Activated T-cell treated with anti-CD3 and anti-CD28 coated beads for 24 hours (primary cell): ENCODE data around the gene GDA.

Source experiments
- DNase-seq: peaks from one replicate; pipeline ENCODE4 v3.0.0-alpha.2; 2020; ENCODE audit warnings: low read depth

Gene GDA

GRCh38 chr9:72150661-72151060 lies 1.4 kb downstream of the GDA start:
- DNase-seq = no peak

- DNase-seq = no peak
Observed at GRCh38 chr9:72151104-72151503, 1.9 kb downstream of the GDA start.

GRCh38 chr9:72154468-72155285 lies 5.4 kb downstream of the GDA start:
- no peak for DNase-seq

GRCh38 chr9:72155301-72155700 lies 6.1 kb downstream of the GDA start:
- DNase-seq = no peak

- DNase-seq = no peak
Observed at GRCh38 chr9:72156586-72156985, 7.3 kb downstream of the GDA start.

GRCh38 chr9:72158680-72159079 lies 9.4 kb downstream of the GDA start:
- no peak for DNase-seq

GRCh38 chr9:72160446-72161123 lies 11.3 kb downstream of the GDA start:
- no peak for DNase-seq

- DNase-seq = no peak
Observed at GRCh38 chr9:72165326-72165725, 16.1 kb downstream of the GDA start.

- no peak for DNase-seq
Observed at GRCh38 chr9:72165821-72166547, 16.7 kb downstream of the GDA start.

GRCh38 chr9:72168075-72168474 lies 18.8 kb downstream of the GDA start:
- DNase-seq = no peak

GRCh38 chr9:72169178-72169577 lies 19.9 kb downstream of the GDA start:
- DNase-seq = no peak

GRCh38 chr9:72173080-72173479 lies 23.8 kb downstream of the GDA start:
- no peak for DNase-seq

GRCh38 chr9:72185561-72185960 lies 36.3 kb downstream of the GDA start:
- DNase-seq = no peak

GRCh38 chr9:72187121-72187695 lies 38.0 kb downstream of the GDA start:
- no peak for DNase-seq

- DNase-seq = no peak
Observed at GRCh38 chr9:72188232-72188631, 39.0 kb downstream of the GDA start.

GRCh38 chr9:72193478-72193881 lies 44.2 kb downstream of the GDA start:
- DNase-seq = no peak

GRCh38 chr9:72199238-72199637 lies 50.0 kb downstream of the GDA start:
- DNase-seq = no peak

- no peak for DNase-seq
Observed at GRCh38 chr9:72200452-72200851, 51.2 kb downstream of the GDA start.

GRCh38 chr9:72202009-72202408 lies 52.8 kb downstream of the GDA start:
- no peak for DNase-seq

- no peak for DNase-seq
Observed at GRCh38 chr9:72203205-72203803, 54.1 kb downstream of the GDA start.

GRCh38 chr9:72204062-72204461 lies 54.8 kb downstream of the GDA start:
- no peak for DNase-seq

GRCh38 chr9:72205513-72205912 lies 56.3 kb downstream of the GDA start:
- no peak for DNase-seq
